DND-41 (cell line): Measurements from ENCODE around the gene SHROOM1.

Experiments used
- CTCF ChIP-seq: IDR thresholded peaks from 2 replicates; pipeline ENCODE4 v1.5.1; 2012; ENCODE audit warnings: borderline replicate concordance, low read length, moderate library complexity, mild to moderate bottlenecking; ENCODE audit not compliant: poor library complexity, severe bottlenecking; ENCODE audit errors: extremely low read depth
- EZH2 ChIP-seq: IDR thresholded peaks from 3 replicates; pipeline ENCODE4 v1.6.1; 2012; ENCODE audit warnings: borderline replicate concordance, low read depth, mild to moderate bottlenecking, moderate library complexity, low read length, inconsistent platforms; ENCODE audit not compliant: severe bottlenecking

- TF ChIP-seq CTCF = no peak
- no peak for TF ChIP-seq EZH2
Observed at GRCh38 chr5:132877938-132878337, 47.5 kb upstream of the SHROOM1 start.
